DMS 273 treated with DMSO at 0.1 percent for 48 hours (cell line): Measurements from ENCODE around the gene LRRC36.
"Not testable (repeated sequence)": the region's sequence is repeated elsewhere in the genome, so short reads cannot be mapped to it uniquely, and the experiment has no call there.

Experiments used
- DNase-seq: peaks from one replicate; lab custom pipeline; 2025; lab: John Stamatoyannopoulos, UW

LRRC36 gene

GRCh38 chr16:67346341-67346740 lies 19.7 kb downstream of the LRRC36 start:
- no peak for DNase-seq

GRCh38 chr16:67349172-67349571 lies 22.6 kb downstream of the LRRC36 start:
- DNase-seq: peak; percentile 10

- DNase-seq: no peak
Observed at GRCh38 chr16:67350324-67350723, 23.7 kb downstream of the LRRC36 start.

GRCh38 chr16:67352463-67352862 lies 25.8 kb downstream of the LRRC36 start:
- not testable (repeated sequence) for DNase-seq

- DNase-seq: no peak
Observed at GRCh38 chr16:67356396-67356795, 29.8 kb downstream of the LRRC36 start.

- no peak for DNase-seq
Observed at GRCh38 chr16:67357561-67357960, 30.9 kb downstream of the LRRC36 start.

- DNase-seq: not testable (repeated sequence)
Observed at GRCh38 chr16:67359540-67360269, 33.1 kb downstream of the LRRC36 start.

GRCh38 chr16:67361038-67361437 lies 34.4 kb downstream of the LRRC36 start:
- no peak for DNase-seq

GRCh38 chr16:67364600-67365235 lies 38.1 kb downstream of the LRRC36 start:
- no peak for DNase-seq

GRCh38 chr16:67370661-67371060 lies 44.0 kb downstream of the LRRC36 start:
- DNase-seq: no peak

GRCh38 chr16:67372664-67373063 lies 46.0 kb downstream of the LRRC36 start:
- DNase-seq: peak; percentile 13

GRCh38 chr16:67376012-67376411 lies 49.4 kb downstream of the LRRC36 start:
- not testable (repeated sequence) for DNase-seq

- no peak for DNase-seq
Observed at GRCh38 chr16:67378642-67379041, 52.0 kb downstream of the LRRC36 start.

- no peak for DNase-seq
Observed at GRCh38 chr16:67383284-67383683, 56.7 kb downstream of the LRRC36 start.

- no peak for DNase-seq
Observed at GRCh38 chr16:67384778-67385510, 58.3 kb downstream of the LRRC36 start.

GRCh38 chr16:67386861-67387455 lies 60.3 kb downstream of the LRRC36 start:
- no peak for DNase-seq

GRCh38 chr16:67387479-67388079 lies 61.0 kb downstream of the LRRC36 start:
- no peak for DNase-seq

GRCh38 chr16:67388191-67388590 lies 61.6 kb downstream of the LRRC36 start:
- no peak for DNase-seq

- no peak for DNase-seq
Observed at GRCh38 chr16:67388591-67388990, 62.0 kb downstream of the LRRC36 start.

GRCh38 chr16:67389911-67390815 lies 63.5 kb downstream of the LRRC36 start:
- no peak for DNase-seq

GRCh38 chr16:67390816-67391423 lies 64.3 kb downstream of the LRRC36 start:
- DNase-seq: no peak
